ENCODE results near the gene SFXN2. TPM values are rescaled to one million over a fixed set of nuclear protein-coding genes. Genes with fewer than 3 reads are reported as not detected.

SFXN2 gene
- total RNA-seq, 4 donors from 2014 or later = 1.4 to 7.8 (median 3.6) TPM

GRCh38 chr10:102720775-102721301, 6.4 kb downstream of the SFXN2 start:
- no peak overlapping the region for H3K4me3 ChIP-seq
- H3K27ac ChIP-seq = no peak overlapping the region
- H3K4me1 ChIP-seq = peaks cover 0 to 31% (median 0%) of the 10 kb centered on the region in 3 donors
- DNase-seq = no peak
- no peaks in the 10 kb centered on the region for H3K36me3 ChIP-seq
- TF ChIP-seq POLR2A (IDR thresholded peaks at IDR 0.05) (no peak), CTCF (IDR thresholded peaks at IDR 0.05) (no peak)
- 83 to 89% methylated on average over 6 of the region's 6 CpGs for WGBS, 2 donors
- no peaks in the 10 kb centered on the region for H3K27me3 ChIP-seq
- no peaks in the 10 kb centered on the region for H3K9me3 ChIP-seq
- intact Hi-C loops (cut with DNase I) = no loop called here

DNA sequence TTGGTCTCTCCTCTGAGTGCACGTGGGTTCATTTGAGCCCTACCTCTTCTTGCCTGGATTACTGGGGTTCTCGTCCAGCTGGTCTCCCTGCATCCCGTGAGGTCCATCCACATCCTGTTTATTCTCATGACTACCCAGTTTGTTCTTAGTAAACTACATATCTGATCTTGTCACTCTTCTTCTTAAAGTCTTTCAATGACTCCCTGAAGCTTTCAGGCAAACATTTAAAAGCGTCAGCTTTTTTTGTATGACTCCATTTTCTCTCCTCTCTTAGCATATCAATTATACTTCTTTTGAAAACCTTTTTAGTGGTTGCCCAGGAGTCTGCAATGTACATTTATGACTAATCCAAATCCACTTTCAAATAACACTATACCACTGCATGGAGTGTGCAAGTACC, 7.5 kb downstream of the SFXN2 start:
- TF ChIP-seq CTCF (IDR thresholded peaks at IDR 0.05) (no peak), POLR2A (IDR thresholded peaks at IDR 0.05) (no peak)
- no peak overlapping the region for H3K4me3 ChIP-seq
- WGBS, 2 donors = 64 to 68% methylated on average over 4 of the region's 4 CpGs
- H3K27ac ChIP-seq = no peak overlapping the region
- peaks cover 0 to 28% (median 0%) of the 10 kb centered on the region in 3 donors for H3K4me1 ChIP-seq
- DNase-seq = no peak
- no peaks in the 10 kb centered on the region for H3K9me3 ChIP-seq
- intact Hi-C loops (cut with DNase I) = no loop called here
- H3K27me3 ChIP-seq = no peaks in the 10 kb centered on the region
- peaks cover 0 to 6% (median under 1%) of the 10 kb centered on the region in 3 donors for H3K36me3 ChIP-seq

DNA sequence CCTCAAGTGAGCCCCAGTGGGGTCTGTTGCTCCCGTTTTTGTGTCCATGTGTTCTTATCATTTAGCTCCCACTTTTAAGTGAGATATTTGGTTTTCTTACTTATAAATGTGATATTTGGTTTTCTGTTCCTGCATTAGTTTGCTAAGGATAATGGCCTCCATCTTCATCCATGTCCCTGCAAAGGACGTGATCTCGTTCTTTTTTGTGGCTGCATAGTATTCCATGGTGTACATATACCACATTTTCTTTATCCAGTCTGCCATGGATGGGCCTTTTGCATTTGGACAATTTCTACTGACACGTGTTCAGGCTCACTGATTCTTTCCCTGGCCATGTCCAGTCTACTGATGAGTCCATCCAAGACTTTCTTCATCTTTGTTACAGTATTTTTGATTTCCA, 9.6 kb downstream of the SFXN2 start:
- intact Hi-C loops (cut with DNase I) = no loop called here
- 98 to 99% methylated on average over 4 of the region's 4 CpGs for WGBS, 2 donors
- Histone ChIP-seq H3K27me3 (no peaks in the 10 kb centered on the region), H3K4me3 (no peak overlapping the region), H3K27ac (no peak overlapping the region), H3K9me3 (no peaks in the 10 kb centered on the region), H3K4me1 (peaks cover 0 to 18% (median 0%) of the 10 kb centered on the region in 3 donors), H3K36me3 (peaks cover 0 to 26% (median 8%) of the 10 kb centered on the region in 3 donors)
- no peak for TF ChIP-seq CTCF (IDR thresholded peaks at IDR 0.05)
- no peak for TF ChIP-seq POLR2A (IDR thresholded peaks at IDR 0.05)
- no peak for DNase-seq

GRCh38 chr10:102726274-102726673, 11.8 kb downstream of the SFXN2 start:
- WGBS, 2 donors = no CpG with 5 or more reads among the region's 3 CpGs
- intact Hi-C loops (cut with DNase I) = loop anchor here (5.0 kb wide), 1 partner anchor 171 kb away; no protein-coding TSS in a partner anchor
- peaks cover 0 to 48% (median 11%) of the 10 kb centered on the region in 3 donors for H3K36me3 ChIP-seq
- no peak overlapping the region for H3K4me3 ChIP-seq
- DNase-seq = no peak
- no peaks in the 10 kb centered on the region for H3K27me3 ChIP-seq
- no peak for TF ChIP-seq POLR2A (IDR thresholded peaks at IDR 0.05)
- no peak for TF ChIP-seq CTCF (IDR thresholded peaks at IDR 0.05)
- peaks cover 0 to 19% (median 0%) of the 10 kb centered on the region in 3 donors for H3K4me1 ChIP-seq
- no peaks in the 10 kb centered on the region for H3K9me3 ChIP-seq
- H3K27ac ChIP-seq = no peak overlapping the region

GRCh38 chr10:102727037-102727818, 12.8 kb downstream of the SFXN2 start:
- Histone ChIP-seq H3K27ac (no peak overlapping the region), H3K27me3 (no peaks in the 10 kb centered on the region), H3K4me3 (no peak overlapping the region), H3K36me3 (peaks cover 0 to 58% (median 11%) of the 10 kb centered on the region in 3 donors), H3K9me3 (no peaks in the 10 kb centered on the region), H3K4me1 (peaks cover 0 to 16% (median 0%) of the 10 kb centered on the region in 3 donors)
- no peak for DNase-seq
- WGBS, 2 donors = 67 to 73% methylated on average over 5 to 13 of the region's 13 CpGs
- intact Hi-C loops (cut with DNase I) = loop anchor here (5.0 kb wide), 1 partner anchor 170 kb away; no protein-coding TSS in a partner anchor
- TF ChIP-seq CTCF (IDR thresholded peaks at IDR 0.05) (no peak), POLR2A (IDR thresholded peaks at IDR 0.05) (no peak)

Measured in esophagus squamous epithelium (tissue), 5 donors.